Myocyte (in vitro differentiated cells): ENCODE results near the gene PKD1. TPM values are rescaled to one million over a fixed set of nuclear protein-coding genes. Genes with fewer than 3 reads are reported as not detected.
A peak's percentile ranks its signal among the peaks of the same experiment; 100 is the strongest.
"Not testable (repeated sequence)": the region's sequence is repeated elsewhere in the genome, so short reads cannot be mapped to it uniquely, and the experiment has no call there.

Source experiments
- DNase-seq: peaks from one replicate; pipeline ENCODE4 v3.0.0-alpha.2; 2012; ENCODE audit warnings: low read depth
- total RNA-seq: library from RNA; depleted of rRNA; stranded (reverse); fragments of >200 nt; gene quantifications from 2 replicates; pipeline ENCODE4 v1.2.3, GENCODE V29; 2014

The PKD1 gene
- total RNA-seq, 1 donor from 2014 or later: 180 TPM

DNA sequence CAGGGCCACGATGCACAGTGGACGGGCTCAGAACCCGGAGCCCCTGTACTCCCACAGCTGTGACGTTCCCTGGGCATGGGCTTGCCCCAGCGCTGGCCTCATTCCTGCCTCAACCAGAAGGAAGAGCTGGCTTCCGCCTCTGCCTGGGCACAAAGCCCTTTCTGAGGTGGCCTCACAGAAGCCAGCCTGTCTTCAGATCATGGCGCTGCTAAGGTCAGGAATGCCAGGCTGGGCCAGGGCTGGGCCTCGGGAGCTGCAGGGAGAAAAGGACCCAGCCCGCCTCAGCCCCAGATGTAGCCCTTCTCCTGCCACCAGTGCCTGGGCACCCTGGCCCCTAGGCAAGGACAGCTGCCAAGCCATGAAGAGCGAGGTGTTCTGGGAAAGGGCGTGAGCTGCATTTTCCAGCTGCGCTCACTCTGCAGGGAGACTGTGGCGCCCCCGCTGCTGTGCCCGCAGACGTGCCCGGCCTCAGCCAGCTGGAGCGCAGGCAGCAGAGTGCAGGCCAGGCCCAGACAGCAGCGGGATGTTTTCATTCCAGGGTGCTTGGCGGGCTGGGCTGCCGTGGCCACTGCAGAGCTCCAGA is 9.4 kb downstream of the PKD1 start:
- peak; percentile 69 for DNase-seq

DNA sequence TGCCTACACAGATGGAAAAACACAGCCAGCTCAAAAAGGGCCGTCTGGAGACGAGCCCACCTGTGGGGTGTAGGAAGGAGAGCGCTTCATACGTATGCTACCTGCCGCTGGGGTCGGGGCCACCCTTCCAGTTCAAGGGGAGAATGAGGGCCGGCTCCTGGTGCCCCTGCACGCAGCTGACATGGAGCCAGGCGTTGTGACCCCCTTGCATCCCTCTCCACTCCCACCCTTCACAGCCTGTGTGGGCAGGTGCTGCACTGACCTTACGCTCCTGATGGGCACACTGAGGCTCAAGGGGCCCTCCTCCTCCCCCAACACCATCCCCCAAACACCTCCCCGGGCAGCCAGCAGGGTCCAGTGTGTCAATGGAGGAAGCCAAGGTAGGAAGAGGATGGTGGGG is 10.1 kb downstream of the PKD1 start:
- not testable (repeated sequence) for DNase-seq

DNA sequence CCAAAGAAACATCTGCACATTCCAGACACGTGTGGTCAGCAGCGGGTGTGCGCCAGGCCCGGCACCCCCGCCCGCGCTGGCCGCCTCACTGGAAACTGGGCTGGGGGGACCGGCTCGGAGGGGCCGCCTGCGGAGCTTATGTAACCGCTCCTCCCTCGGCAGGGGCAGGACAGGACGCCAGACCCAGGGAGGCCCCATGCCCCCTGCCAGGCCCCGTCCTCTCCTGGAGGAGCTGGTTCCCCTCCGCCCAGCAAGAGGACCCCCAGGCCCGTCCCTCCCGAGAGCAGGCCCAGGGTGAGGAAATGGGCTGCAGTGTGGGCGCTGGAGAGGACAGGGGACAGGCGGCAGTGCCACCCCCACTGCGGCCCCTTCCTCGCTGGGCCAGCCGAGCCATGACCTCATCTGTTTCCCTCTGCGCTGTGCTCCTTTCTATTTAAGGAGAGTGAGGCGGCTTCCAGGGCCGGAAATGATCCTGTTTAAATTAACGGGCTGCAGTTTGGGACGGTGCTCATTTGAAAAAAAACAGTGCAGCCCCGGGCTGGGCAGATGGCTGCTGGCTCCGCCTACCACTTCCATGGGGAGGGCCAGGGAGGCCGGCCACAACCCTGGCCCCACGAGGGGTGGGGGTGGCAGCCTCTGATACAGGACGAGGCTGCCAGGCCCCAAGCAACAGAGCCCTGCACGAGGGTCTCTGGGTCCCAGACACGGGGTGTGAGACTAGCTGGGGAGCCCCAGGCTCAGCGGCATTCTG is 10.8 kb downstream of the PKD1 start:
- DNase-seq: peak; percentile 78

DNA sequence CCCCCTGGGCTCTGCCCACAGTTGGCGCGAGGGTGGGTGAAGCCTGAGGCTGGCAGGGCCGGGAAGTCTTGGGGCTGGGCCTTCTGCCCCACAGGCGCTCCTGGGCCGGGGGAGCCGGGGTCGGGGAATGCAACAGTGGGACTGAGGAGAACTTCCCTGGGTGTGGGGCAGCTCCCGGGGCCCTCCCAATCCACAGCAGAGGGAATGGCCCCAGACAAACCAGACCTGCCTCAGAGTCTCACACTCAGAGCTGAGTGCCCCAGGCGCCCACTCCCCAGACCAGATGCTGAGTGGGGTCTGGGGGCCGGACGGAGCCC is 11.4 kb downstream of the PKD1 start:
- peak; percentile 25 for DNase-seq

DNA sequence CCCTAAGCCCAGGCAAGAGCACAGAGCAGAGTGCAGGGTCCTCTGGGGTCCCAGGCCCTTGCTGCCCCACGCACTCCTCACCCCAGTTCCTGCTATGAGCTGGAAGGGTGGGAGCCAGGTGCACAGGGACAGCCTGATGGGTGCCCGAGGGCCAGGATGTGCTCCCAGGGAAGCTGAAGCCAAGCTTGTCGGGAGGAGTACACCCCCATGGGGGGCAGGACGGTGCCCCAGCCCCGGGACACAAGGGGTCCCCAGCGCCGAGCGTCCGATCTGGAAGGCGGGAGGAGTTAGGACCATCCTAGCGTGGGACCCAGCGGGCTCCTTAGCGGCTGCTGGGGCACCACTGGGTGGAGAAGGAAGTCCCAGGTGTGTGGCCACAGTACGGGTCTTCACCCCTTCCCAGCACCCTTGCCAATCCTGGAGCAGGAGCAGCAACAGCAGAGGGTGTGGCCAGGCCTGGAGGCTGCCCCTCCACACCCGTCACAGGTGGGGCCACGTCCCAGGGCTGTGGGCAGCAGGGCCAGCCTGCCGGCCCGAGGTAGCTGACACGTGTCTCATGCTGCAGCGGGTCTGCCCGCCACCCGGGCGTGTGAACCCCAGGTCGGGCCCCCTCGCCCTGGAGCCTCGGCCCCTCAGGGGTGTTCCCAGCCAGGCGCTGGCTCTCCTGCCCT is 11.9 kb downstream of the PKD1 start:
- DNase-seq: not testable (repeated sequence)

DNA sequence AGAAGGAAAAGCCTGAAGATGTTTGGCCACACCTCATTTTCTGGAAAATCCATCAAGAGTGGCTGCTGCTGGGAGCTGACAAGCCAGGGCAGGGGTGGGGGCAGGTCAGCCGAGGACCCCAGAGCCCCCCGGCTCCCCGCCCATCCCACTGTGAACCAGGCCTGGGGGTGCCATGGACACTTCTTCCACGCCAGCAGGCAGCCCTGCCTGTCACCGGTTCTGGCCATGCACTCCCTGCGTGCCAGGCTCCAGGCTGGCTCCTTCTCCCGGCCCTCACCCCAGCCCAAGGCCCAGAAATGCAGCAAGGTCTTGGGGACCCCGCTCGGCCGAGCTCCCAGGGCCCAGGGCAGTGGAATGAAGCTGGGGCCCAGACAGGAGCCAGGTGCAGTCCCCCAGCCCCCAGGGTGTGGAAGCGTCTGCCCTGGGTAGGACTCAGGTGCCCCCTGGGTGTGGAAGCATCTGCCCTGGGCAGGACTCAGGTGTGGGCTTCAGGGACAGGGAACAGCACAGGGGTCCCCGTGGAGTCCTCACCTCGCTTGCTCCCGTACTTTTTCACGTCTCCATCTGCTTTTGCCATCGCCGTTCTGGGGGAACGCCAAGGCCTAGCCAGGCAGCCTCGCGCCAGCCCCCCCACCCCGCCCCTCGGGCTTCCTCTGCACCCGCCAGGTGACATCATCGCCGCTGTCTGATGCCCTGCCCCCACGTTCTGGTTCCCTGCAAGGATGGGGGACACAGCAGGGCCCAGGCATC is 12.6 kb downstream of the PKD1 start:
- DNase-seq: not testable (repeated sequence)

DNA sequence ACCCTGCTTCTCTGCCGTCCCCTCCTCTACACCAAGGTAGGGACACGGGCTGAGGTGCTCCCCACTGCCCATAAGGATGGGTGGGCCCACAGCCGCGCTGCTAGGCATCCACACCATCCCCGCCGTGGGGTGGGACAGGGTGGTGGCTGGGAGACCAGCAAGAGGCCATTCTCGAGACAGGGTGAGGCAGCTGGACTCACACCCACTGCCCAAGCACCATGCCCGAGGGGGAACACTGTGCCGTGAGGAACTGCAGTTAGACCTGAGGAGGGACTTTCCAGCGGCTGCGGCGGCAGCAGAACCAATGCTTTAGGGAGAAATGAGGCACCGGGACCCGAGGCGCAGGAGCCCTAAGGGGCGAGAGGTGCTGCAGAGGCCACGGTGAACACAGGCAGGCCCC is 13.3 kb downstream of the PKD1 start:
- no peak for DNase-seq

DNA sequence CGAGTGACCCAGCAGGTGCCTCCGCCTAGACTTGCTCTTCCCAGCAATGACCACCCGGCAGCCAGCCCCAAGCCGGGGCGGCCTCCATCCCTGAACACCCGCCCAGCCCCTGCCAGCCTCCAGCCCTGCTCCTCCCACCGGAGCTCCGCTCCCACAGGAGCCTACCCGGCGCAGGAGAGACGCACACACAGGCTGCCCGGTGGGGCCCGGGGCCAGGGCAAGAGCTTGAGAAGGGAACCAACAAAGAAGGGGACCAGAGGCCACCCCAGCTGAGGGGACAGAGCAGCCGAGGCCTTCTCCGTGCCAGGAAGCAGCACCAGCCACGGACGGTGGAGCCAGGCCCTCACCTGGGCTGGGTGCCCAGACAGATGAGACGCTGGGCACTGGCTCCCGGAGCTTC is 13.8 kb downstream of the PKD1 start:
- no peak for DNase-seq

DNA sequence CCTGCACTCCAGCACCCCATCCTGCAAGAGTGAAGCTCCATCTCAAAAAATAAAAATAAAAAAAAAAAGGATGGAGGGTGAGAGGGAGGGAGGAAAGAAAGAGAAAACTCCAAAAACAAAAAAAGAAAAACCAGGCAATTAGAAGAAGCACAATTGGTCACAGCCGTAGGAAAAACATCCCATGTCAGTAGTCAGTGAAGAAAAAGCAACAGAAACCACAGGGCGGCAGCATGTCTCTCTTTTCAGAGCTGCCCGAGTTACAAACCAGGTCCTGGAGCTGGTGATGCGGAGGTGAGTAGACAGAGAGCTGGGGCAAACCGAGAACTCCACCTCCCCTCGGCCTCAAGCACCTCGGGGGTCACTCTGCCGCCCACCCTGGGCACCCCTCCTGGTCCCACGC is 14.4 kb downstream of the PKD1 start:
- DNase-seq: peak; percentile 56

DNA sequence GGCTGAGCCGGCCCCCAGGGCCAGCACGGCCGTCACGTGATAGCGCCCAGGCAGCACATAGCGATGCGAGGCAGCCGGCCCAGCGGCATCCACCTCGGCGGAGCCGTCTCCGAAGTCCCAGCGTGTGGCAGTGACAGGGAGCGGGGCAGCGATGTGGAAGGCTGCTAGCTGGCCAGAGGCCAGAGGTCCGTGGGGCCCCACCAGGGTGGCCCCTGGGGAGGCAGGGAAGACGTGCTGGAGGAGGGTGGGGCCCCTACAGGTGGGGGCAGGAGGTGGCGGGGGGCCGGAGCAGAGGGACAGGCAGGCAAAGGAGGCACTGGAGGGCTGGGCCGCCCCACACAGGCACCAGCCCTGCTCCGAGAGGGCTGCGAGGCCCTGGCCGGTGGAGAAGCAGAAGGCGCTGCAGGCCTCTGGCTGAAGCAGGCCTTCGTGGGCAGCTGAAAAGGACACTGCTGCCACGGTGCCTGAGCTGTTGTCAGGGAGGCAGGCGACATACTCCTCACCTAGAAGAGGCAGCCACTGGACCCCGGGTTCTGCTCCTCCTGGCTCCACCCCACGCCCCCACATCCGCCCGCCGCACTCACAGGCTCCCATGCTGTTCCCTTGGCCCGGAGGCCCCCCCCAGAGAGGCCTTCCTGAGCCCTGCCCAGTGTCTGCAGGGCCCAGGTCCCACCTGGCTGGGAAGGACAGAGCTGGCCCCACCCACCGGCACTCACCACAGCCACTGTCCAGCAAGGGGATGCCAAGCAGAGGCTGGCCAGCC is 17.6 kb downstream of the PKD1 start:
- DNase-seq: not testable (repeated sequence)

DNA sequence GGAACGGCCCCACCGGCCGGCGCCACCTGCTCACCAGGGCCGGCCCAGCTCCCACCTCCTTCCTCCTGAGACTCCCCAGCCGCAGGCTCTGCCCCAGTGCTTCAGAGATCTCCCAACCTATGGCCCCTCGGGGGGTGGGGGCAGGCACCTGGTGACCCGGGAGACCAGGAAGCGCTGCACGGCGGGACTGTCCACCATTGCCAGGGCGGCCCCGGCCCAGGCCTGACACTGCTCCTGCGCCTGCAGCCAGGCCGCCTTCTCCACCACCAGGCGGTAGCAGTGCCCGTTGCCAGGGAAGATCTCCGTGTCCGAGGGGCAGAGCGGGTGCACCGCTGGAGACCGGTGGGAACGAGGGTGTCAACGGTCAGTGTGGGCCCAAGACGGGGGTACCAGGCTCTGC is 18.4 kb downstream of the PKD1 start:
- DNase-seq: not testable (repeated sequence)

DNA sequence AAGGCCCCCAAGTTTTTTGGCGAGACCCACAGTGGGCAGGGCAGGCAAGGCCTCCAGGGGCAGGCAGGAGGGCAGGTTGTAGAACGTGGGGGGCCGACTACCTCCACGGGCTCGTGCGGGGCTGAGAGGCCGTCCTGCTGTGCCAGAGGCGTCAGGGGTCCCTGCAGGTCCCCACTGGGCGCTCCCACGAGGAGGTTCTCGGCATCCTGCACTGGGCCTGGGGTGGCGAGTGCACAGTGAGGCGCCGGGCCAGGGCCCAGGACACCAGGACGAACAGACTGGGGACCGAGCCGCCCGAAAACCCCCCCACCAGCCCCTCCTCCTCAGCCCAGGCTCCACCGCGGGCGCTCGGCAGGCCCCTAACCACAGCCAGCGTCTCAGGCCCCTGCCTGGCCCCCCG is 19.3 kb downstream of the PKD1 start:
- DNase-seq: not testable (repeated sequence)

DNA sequence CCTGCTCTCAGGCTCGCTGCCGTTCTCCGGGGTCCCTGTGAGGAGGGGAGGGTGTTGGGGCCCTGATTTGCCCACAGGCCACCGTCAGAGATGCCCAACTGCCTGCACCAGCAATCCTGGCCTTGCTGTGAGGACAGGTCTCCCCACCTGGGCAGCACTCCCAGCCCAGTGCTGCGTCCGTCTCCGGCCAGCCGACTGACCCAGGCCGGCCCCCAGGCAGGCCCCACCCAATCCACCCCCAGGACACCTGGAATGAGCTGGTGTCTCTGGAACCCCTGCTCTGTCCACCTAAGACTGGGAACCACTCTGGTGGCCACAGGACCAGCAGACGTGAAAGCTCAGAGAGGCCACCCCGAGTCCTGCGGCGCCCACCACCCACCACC is 20.1 kb downstream of the PKD1 start:
- no peak for DNase-seq

DNA sequence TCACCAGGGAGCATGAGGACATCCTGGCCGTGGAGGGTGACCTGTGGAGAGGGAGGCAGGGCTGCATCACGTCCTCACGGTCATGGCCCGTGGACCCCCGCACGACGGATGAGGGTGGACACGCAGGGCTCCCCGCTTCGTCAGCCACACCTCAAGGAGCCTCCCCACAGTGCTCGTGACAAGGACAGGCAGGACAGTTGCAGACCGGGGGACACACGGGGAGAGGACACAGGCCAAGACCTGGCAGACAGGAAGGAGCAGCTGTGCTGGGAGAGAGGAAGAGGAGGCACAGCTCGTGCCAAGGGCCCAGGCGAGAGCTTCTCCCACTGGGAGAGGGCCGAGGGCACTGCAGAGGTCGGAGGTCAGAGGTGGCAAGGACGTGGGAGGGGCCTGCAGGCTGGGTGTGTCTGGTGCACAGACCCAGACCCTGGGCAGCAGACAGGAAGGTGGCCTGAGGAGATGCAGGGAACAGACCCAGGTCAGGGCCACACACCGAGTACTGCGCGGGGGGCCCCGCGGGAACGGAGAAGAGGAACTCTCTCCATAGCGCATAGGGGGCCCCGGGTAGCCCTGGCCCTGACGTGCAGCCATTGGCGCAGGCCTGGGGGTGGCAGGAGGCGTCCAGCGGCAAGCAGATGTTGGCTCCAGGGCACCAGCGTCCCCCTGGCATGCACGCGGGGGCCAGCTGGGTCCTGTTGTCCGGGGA is 20.7 kb downstream of the PKD1 start:
- DNase-seq: not testable (repeated sequence)

DNA sequence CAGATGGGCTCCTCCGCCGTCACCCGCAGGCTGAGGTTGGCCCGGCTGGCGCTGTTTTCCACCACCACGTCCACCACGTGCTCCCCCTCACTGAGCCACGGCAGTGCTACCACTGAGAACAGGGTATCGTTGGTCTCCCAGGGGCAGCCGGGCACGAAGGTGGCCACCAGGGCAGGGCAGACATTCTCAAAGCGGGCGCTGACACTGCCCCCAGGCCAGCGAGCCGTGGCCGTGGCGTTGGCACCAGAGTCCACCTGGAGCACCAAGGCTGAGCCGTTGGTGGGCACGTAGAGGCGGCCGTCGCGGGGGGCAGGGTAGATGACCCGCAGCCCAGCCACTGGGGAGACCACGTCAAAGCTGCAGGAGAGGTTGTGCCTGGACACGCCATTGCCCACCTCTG is 21.5 kb downstream of the PKD1 start:
- not testable (repeated sequence) for DNase-seq

DNA sequence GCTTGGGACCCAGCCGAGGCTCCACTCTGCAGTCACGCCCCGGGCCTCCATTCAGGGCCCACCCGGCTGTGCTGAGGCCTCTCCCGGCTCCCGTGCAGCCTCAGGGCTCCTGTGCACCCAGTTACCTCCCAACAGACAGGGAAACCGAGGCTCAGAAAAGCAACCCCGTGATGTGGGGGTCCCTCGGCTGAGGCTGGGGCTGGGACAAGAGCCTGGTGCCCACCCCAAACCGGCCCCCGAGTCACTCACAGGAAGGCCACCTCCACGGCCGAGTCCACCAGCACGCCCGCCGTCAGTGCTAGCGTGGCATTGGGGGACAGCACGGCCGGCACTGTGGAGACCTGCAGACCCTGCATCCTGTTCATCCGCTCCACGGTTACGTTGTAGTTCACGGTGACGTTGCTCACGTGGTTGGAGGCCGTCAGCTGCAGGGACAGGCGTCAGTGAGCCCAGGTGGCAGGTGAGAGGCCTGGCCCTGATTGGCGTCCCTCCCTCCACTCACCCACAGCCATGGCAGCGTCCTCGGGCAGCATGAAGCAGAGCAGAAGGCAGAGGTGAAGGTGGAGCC is 23.1 kb downstream of the PKD1 start:
- not testable (repeated sequence) for DNase-seq

DNA sequence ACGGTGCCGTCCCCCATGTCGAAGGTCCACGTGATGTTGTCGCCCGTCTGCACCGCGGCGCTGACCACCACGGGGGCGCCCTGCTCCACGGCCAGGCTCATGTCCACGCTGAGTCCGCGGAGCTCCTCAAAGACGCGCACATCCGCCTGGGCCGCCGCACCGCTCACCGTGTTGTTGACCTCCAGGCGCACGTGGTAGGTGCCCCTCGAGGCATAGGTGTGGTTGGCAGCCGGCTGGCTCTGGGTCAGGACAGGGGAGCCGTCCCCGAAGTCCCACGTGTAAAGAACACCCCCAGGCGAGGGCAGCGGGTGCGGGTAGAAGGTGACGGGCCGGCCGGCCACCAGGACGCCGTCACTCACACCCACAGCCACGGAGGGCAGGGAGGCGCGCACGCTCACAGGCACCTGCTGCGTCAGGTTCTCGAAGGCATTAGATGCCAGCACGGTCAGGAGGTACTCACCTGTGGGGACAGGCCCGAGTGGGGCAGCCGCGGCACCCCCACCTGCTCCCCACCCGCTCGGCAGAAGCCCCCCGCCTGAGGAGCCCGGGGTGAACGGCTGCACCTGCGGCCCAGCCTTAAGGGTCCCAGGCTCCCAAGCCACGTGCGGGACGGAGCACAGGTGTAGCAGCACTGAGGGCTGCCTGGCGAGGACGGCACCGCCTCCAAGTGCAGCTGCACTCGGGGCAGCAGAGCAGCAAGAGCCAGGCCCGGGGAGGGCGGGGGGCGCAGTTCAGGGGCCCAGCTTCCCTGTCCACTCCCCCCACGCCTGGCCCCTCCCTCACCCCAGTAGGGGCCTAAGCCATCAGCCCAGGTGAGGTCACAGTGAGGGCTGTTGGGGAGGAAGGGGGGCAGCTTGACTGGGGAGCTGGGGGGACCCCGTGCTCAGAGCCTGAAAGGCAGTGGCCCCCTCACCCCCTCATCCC is 24.0 kb downstream of the PKD1 start:
- not testable (repeated sequence) for DNase-seq

DNA sequence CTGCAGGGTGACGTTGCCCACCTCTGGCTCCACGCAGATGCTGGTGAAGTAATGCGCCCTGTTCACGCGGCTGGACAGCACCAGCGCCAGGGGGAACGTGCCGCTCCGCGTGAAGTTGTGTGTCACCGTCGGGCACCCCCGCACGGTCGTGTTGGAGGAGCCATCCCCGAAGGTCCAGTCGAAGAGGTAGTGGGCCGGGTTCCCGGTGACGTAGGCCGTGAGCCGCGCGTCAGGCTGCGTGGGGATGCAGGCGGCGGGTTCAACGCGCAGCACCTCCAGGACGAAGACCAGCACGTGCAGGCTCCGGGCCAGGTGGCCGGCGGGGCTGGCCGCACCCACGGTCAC is 24.7 kb downstream of the PKD1 start:
- not testable (repeated sequence) for DNase-seq

DNA sequence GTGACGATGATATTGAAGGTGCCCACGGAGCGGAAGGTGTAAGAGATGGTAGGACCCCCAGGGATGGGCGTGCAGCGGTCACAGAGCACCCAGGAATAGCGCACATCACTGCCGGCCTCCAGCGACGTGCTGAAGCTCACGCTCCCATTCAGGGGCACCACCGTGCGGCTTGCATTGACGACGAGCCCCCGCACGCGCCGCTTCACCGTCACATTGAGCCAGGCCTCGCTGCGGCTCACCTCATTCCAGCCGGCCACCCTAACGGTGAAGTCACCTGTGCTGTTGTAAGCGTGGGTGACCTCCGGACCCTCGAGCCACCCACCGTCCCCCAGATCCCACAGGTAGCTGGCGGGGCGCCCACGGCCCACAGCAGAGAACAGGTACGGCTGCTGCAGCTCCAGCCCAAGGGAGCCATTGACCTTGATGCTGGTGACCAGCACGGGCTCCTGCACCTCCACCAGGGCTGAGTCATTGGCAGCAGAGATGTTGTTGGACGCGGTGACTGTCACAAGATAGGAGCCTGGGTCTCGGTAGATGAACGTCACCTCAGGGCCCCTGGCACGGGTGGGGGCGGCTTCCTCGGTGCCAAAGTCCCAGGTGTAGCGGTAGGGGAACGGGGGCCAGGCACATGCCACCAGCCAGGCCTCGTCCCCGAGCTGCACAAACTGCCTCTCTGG is 25.2 kb downstream of the PKD1 start:
- not testable (repeated sequence) for DNase-seq
